Heart left ventricle (tissue), 16 donors: Measurements from ENCODE around the gene ACTBL2. TPM values are rescaled to one million over a fixed set of nuclear protein-coding genes. Genes with fewer than 3 reads are reported as not detected.
A peak's percentile ranks its signal among the peaks of the same experiment; 100 is the strongest.

ENCODE experiments used
- ATAC-seq, 4 donors: fragments of 200-7000 bp; cut with Tn5 transposase; one replicate each; pipeline ENCODE4 v1.9.1; 2020 to 2022; ENCODE audit warnings: moderate library complexity in 4 of 4, mild to moderate bottlenecking in 3 of 4, moderate number of reproducible peaks in 1 of 4
- DNase-seq, 5 donors: peaks; one replicate each; pipeline ENCODE4 v3.0.0-alpha.2; 2020
- H3K27ac ChIP-seq, 12 donors: fragments of 200-600 bp; sonication (generic) in 4 of 12; one replicate each; pipeline versions ENCODE4 v1.5.0 to v1.8.0; 2016 to 2022; ENCODE audit warnings: mild to moderate bottlenecking in 2 of 12
- H3K27me3 ChIP-seq, 9 donors: fragments of 200-600 bp; sonication (generic) in 2 of 9; one replicate each; pipeline versions ENCODE4 v1.5.1 to v1.8.0; 2016 to 2022; ENCODE audit warnings: mild to moderate bottlenecking in 3 of 9
- H3K36me3 ChIP-seq, 9 donors: fragments of 200-600 bp; sonication (generic) in 2 of 9; one replicate each; pipeline versions ENCODE4 v1.5.0 to v1.8.0; 2018 to 2022; ENCODE audit warnings: mild to moderate bottlenecking in 2 of 9
- H3K4me1 ChIP-seq, 12 donors: fragments of 200-600 bp; sonication (generic) in 4 of 12; one replicate each; pipeline versions ENCODE4 v1.5.0 to v1.8.0; 2016 to 2022; ENCODE audit warnings: mild to moderate bottlenecking in 3 of 12
- H3K4me3 ChIP-seq, 12 donors: fragments of 200-600 bp; sonication (generic) in 4 of 12; one replicate each; pipeline versions ENCODE4 v1.5.0 to v1.8.0; 2017 to 2022; ENCODE audit warnings: mild to moderate bottlenecking in 9 of 12, moderate library complexity in 4 of 12
- H3K9me3 ChIP-seq, 12 donors: fragments of 200-600 bp; sonication (generic) in 4 of 12; one replicate each; pipeline versions ENCODE4 v1.5.0 to v1.8.0; 2016 to 2022; ENCODE audit warnings: mild to moderate bottlenecking in 1 of 12
- POLR2A ChIP-seq, 2 donors: fragments of 450-650 bp; IDR thresholded peaks; one replicate each; pipeline ENCODE4 v1.6.1; 2017; ENCODE audit warnings: antibody characterized with exemption in 2 of 2, mild to moderate bottlenecking in 2 of 2, moderate library complexity in 2 of 2
- WGBS, 4 donors: extraction: QIAGEN DNeasy Blood & Tissue Kit in 2 of 4; methylation state at CpG; one replicate each; pipeline versions ENCODE4 v1.1.5 to v1.1.7; 2013 to 2018; 5-methylcytosine and 5-hydroxymethylcytosine counted together
- intact Hi-C, 10 donors: fragments of 100-400 bp; cut with DNase I; formaldehyde crosslinking; loops; one replicate each; pipeline versions ENCODE4 v1.11.1 to v1.14.2; 2022
- polyA plus RNA-seq, 2 donors: library from polyadenylated mRNA; stranded (reverse); fragments of 200-250 nt; gene quantifications; one replicate each; pipeline ENCODE4 v1.2.3, GENCODE V29; 2013
- total RNA-seq, 9 donors: library from RNA; depleted of rRNA in 2 of 9; stranded (reverse); fragments of >200 nt in 2 of 9; fragmentation: NEBNext Ultra II Directional in 3 of 9; extraction: Animal tissue kit (Norgen Biotek cat#: 25700) in 3 of 9; gene quantifications; one replicate each; pipeline versions ENCODE4 v1.1.0 to v1.2.4, GENCODE V29; 2016 to 2023
- TF ChIP-seq, protein P1 (sequence below), 12 donors: fragments of 200-600 bp; sonication (generic) in 4 of 12; IDR thresholded peaks; one replicate each; pipeline versions ENCODE4 v1.5.0 to v1.8.0; 2018 to 2022; ENCODE audit warnings: antibody characterized with exemption in 12 of 12, mild to moderate bottlenecking in 5 of 12
- donor health status: ischemic (EF 13 %, LVEDD 7.1; RV severe dilation, severe dysfunction).
- donor health status: healthy with polysubstance abuse.
- donor health status: DM: no; HTN: yes; CAD: no.
- donor health status: DM: no; HTN: no; CAD: no.
- donor health status: ischemic (EF 25% LVEDD 6.9; RV normal size, moderate dysfunction).
- donor health status: ischemic (EF 25% LVEDD 5.7; RV mildly dilated, moderate dysfunction).
- donor health status: healthy.
- donor health status: DM: yes; HTN: yes; CAD: no.
- donor health status: ischemic (EF 35%, LVEDD 5.7; RV mildly dilated, moderate dysfunction).
- donor health status: nonischemic (EF 11% LVEDD 7.7; RV severe dilation, severe dysfunction).
- donor health status: DM: yes; HTN: yes; CAD: no.
- donor health status: PGD.
- donor health status: ischemic (EF 29% LVEDD 5.4; RV normal size, mild dysfunction).
- donor health status: nonischemic (EF 23%, LVEDD 6.1; RV moderate dilation, normal function).

The ACTBL2 gene
- total and polyA plus RNA-seq, 11 donors: 0.09 TPM; not detected in 10

DNA sequence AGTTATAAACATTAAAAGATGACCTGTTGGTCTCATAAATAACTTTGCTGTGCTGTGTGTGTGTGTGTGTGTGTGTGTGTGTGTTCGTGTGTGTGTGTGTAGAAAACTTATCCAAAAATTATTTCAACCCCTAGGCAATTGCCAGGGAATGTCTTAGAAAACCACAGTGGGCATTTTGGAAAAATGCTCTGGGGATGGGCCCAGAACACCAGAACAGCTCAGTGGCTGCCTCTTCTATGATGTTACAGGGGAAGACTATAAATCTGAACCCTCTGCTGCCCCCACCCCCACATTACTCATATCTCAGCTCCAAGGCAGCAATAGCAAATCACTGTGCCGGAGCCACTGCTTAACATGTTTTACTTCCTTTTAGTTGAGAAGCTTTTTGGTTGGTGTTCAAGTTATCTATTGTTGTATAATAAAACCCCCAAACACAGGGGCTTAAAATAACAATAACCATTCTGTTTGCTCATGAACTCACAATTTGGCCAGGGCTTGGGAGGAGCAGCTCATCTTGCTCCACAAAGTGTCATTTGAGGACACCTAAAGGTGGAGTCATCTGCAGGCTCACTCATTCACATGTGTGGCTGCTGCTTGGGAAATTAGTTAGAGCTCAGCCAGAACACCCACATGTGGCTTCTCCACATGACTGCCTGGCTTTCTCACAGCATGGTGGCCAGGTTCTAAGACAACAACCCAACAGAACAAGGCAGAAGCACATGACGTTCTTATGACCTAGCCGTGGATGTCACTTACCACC, 40.4 kb downstream of the ACTBL2 start:
- intact Hi-C loops: no loop called here
- DNase-seq (peak in 1 of 5 donors; percentile 20), ATAC-seq (peak in 2 of 4 donors; percentile 47 to 52)
- H3K4me3 ChIP-seq: no peak overlapping the region
- WGBS, 4 donors: 59 to 70% (median 65%) methylated on average over 4 of the region's 4 CpGs
- H3K27ac ChIP-seq: peak overlapping the region in 1 of 12 donors; percentile 3
- no peaks in the 10 kb centered on the region for H3K27me3 ChIP-seq
- H3K4me1 ChIP-seq: peaks cover 0 to 32% (median 7%) of the 10 kb centered on the region in 12 donors
- no peak for TF ChIP-seq POLR2A (IDR thresholded peaks at IDR 0.05)
- TF ChIP-seq, protein P1, sequence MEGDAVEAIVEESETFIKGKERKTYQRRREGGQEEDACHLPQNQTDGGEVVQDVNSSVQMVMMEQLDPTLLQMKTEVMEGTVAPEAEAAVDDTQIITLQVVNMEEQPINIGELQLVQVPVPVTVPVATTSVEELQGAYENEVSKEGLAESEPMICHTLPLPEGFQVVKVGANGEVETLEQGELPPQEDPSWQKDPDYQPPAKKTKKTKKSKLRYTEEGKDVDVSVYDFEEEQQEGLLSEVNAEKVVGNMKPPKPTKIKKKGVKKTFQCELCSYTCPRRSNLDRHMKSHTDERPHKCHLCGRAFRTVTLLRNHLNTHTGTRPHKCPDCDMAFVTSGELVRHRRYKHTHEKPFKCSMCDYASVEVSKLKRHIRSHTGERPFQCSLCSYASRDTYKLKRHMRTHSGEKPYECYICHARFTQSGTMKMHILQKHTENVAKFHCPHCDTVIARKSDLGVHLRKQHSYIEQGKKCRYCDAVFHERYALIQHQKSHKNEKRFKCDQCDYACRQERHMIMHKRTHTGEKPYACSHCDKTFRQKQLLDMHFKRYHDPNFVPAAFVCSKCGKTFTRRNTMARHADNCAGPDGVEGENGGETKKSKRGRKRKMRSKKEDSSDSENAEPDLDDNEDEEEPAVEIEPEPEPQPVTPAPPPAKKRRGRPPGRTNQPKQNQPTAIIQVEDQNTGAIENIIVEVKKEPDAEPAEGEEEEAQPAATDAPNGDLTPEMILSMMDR (IDR thresholded peaks at IDR 0.05): no peak
- H3K9me3 ChIP-seq: no peaks in the 10 kb centered on the region
- no peaks in the 10 kb centered on the region for H3K36me3 ChIP-seq

DNA sequence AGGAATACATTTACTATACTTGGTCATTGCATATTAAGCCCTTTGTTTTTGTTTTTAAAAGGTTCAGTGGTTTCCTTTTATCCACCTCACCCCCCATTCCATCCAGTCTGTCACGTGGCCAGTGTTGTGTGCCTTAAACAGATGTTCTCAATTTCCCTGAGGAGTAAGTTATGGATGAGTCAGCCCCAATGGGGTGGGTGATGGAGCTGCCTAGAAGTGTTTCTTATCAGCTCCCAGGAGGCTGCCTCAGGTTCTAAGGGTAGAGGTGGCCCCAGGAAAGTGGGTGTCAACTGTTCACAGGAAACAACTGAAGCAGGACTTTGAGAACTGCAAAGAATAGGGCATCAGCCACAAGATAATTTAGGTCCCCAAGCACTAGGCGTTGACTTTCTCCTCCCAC, 41.1 kb downstream of the ACTBL2 start:
- ATAC-seq: peak in 2 of 4 donors; percentile 22 to 41
- no peak overlapping the region for H3K27ac ChIP-seq
- peaks cover 0 to 32% (median 7%) of the 10 kb centered on the region in 12 donors for H3K4me1 ChIP-seq
- intact Hi-C loops: no loop called here
- H3K4me3 ChIP-seq: no peak overlapping the region
- no peak for TF ChIP-seq POLR2A (IDR thresholded peaks at IDR 0.05)
- TF ChIP-seq, protein P1 (IDR thresholded peaks at IDR 0.05): no peak
- H3K36me3 ChIP-seq: no peaks in the 10 kb centered on the region
- H3K9me3 ChIP-seq: no peaks in the 10 kb centered on the region
- 44 to 73% (median 51%) methylated on average over 2 of the region's 2 CpGs for WGBS, 4 donors
- no peaks in the 10 kb centered on the region for H3K27me3 ChIP-seq
- DNase-seq: no peak

DNA sequence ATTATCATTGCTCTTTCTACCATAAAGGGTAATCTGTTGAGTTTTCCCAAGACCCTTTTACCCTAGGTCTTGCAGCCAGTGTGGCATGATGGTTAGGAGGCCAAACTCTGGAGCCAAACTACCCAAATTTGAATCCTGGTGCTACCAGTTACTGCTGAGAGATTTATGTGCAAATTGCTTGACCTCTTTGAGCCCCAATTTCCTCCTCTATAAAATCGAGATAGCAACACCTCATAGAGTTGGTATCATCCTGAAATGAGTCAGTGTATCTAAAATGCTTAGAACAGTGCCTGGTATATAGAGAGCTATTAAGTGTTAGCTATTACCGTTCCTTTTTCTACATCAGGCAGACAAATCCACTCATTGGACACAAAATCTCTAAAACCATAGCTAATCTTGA, 43.0 kb downstream of the ACTBL2 start:
- H3K4me1 ChIP-seq: peaks cover 0 to 31% (median 7%) of the 10 kb centered on the region in 12 donors
- TF ChIP-seq POLR2A (IDR thresholded peaks at IDR 0.05): no peak
- TF ChIP-seq, protein P1 (IDR thresholded peaks at IDR 0.05): no peak
- DNase-seq (no peak), ATAC-seq (no peak)
- no peak overlapping the region for H3K27ac ChIP-seq
- intact Hi-C loops: loop anchor here in 3 of 10 donors (5.0 to 10.0 kb wide), 3 partner anchors 135 to 145 kb away; no protein-coding TSS in a partner anchor
- no peaks in the 10 kb centered on the region for H3K9me3 ChIP-seq
- H3K27me3 ChIP-seq: no peaks in the 10 kb centered on the region
- H3K36me3 ChIP-seq: no peaks in the 10 kb centered on the region
- H3K4me3 ChIP-seq: no peak overlapping the region
- WGBS, 4 donors: 80 to 92% (median 84%) methylated on average over 2 of the region's 2 CpGs

DNA sequence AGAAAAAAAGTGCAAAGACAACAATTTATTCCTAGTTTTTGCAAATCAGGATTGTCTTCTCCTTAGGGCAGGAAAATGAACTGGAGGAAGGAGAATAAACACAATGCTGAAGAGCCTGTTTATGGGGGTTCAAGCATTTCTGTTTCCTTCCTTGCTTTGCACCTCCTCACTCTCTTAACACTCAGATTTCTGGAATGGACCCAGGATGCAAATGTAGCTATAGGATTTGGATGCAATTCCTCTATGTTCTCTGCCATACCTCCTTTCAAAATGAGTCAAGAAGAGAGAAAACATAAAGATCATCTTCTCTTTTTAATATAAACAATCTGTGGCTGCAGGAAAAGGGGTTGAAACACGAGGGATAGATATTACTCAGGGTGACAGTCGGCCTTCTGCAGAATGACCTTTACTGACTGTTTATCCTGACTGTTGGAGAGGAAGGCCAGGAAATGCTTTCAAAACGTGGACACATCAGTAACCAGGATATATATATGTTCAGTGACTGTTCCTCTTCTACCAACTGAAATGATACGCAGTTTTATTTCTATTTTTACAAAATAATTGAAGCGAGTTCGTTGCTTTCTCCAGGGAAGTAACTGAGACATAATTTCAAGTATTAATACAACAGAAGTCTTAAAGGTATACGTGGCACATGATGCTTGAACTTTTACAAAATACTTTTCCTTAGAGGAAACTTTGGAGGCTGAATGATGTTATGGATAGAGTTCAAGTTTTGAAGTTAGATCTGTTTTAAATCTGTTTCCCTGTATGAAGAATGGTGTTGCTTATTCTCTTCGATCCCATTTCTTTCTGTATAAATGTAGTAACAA, 44.4 kb downstream of the ACTBL2 start:
- DNase-seq (no peak), ATAC-seq (no peak)
- Histone ChIP-seq H3K27me3 (no peaks in the 10 kb centered on the region), H3K36me3 (no peaks in the 10 kb centered on the region), H3K4me3 (no peak overlapping the region), H3K4me1 (peaks cover 0 to 34% (median 8%) of the 10 kb centered on the region in 12 donors), H3K27ac (no peak overlapping the region), H3K9me3 (no peaks in the 10 kb centered on the region)
- TF ChIP-seq, protein P1 (IDR thresholded peaks at IDR 0.05): no peak
- TF ChIP-seq POLR2A (IDR thresholded peaks at IDR 0.05): no peak
- WGBS, 4 donors: 46 to 49% (median 47%) methylated on average over 8 of the region's 8 CpGs
- intact Hi-C loops: loop anchor here in 3 of 10 donors (5.0 to 10.0 kb wide), 3 partner anchors 133 to 143 kb away; no protein-coding TSS in a partner anchor
